Fibroblast of upper back skin (primary cell): ENCODE data around the gene LCAT.
"Not testable (repeated sequence)": the region's sequence is repeated elsewhere in the genome, so short reads cannot be mapped to it uniquely, and the experiment has no call there.

Source experiments
- DNase-seq: peaks from one replicate; pipeline ENCODE4 v3.0.0-alpha.2; 2013

The LCAT gene, protein sequence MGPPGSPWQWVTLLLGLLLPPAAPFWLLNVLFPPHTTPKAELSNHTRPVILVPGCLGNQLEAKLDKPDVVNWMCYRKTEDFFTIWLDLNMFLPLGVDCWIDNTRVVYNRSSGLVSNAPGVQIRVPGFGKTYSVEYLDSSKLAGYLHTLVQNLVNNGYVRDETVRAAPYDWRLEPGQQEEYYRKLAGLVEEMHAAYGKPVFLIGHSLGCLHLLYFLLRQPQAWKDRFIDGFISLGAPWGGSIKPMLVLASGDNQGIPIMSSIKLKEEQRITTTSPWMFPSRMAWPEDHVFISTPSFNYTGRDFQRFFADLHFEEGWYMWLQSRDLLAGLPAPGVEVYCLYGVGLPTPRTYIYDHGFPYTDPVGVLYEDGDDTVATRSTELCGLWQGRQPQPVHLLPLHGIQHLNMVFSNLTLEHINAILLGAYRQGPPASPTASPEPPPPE

DNA sequence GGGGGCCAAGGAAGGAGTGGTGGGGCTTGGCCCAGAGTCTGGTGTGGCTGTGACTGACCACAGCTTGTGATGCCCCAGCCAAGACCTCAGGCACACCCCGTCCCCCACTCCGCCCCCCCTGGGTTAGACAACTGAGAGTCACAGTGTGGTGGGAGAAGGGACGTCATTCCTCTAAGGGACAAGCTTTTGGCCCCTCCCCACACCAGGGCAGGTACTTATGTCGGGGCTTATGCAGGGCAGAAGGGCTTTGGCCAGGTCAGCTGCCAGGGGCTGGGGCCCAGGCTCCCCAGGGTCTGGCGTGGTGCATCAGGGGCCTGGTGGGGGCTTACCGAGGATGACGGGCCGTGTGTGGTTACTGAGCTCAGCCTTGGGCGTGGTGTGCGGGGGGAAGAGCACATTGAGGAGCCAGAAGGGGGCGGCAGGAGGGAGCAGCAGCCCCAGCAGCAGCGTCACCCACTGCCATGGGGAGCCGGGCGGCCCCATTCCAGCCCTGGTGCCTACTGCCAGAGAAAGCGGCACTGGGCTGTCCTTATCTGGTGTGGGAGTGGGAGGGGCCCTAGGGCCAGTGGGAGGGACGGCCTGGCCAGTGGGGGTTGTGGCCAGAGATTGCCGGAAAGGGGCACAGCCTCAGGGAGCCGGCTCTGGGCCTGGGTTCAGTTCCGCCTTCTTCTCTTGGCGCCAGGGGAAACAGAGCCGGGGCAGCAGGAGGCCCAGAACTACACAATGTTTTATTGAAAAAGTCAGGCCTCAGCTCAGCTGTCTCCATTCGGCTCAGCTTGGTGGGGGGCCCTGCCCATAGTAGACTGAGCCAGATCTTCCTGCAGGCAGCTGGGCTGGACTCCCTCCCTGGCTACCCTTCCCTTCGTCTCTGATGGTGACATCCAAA lies at the start of gene LCAT:
Gene LCAT (minus strand): TSS at position 502 of the 886 bp plus-strand sequence. CDS start 19 bp downstream, at position 483.
- DNase-seq: no peak

DNA sequence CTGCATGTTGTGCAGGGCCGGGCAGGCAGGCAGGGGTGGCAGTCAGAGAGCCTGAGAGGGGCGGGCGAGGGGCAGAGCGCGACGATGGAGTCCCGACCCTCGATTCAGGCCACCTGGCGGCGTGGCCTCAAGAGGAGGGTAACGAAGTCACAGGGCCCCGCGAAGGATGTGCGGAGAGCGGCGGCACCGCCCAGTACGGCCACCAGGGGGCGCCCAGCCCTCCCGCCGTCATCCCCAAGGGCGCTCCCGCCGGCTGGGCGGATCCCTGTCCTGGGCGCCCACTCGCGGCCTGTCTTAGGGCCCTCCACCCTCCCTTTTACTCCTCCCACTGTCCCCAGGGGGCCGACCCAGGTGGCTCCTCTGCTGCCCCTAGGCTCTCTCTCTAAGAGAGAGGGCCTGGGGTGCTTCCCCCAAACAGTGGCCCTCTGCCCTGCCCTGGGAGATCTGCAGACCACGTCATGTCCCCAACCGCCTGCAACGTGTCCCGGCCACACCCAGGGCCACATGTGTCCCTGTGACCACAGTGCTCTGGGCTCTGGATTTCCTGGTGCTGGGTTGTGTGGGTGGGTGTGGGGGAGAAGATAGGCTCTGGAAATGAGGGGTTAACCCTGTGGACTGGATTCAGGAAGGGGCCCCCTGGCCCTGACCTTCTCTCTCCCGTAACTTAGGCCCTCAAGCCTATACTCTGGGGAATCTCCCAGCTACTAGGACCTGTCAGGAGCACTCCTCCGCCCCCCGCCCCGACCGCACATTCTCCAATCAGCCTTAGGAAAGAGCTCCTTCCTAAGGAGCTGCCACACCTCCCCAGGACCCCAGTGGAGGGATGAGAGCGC lies 49.5 kb upstream of the LCAT start:
- DNase-seq: peak; percentile 73

DNA sequence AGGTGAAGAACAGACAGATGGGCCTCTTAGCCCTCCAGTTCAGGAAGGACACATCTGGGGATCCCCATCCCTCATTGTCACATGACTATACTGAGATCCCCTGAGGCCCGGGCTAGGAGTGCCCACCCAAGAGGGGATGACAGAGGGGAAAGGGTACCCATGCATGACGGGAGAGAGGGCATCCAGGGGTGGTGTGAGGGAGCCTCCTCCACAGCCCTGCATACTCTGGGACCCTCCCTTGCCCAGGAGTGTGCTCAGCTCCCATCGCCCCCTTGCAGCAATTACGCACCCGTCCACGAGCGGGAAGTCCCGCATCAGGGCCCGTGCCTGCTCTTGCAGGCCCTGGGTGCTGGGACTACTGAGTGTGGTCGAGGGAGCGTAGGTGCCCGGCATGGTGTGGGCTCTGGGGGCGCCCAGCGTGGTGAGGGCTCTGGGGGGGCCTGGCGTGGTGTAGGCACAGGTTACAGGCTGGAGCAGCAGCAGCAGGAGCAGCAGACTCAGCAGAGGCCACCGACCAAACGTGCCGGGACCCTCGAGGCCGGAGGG lies 48.8 kb upstream of the LCAT start:
- no peak for DNase-seq

DNA sequence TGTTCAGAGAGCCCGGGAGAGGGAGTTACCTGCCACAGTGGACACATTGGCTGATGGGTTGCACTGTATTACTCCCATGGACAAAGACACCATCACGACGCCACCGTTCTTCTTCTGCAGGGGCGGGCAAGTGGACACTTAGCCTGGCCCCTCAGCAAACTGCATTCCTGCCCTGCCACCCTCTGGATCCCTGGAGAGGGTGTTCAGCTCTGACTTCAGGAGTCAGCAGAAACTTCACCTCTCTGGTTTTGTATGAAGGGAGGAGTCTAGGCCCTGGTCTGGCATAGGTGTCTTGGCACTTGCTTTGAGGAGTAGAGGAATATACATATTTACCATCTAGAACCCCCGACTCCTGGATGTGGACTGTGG lies 46.1 kb upstream of the LCAT start:
- no peak for DNase-seq

DNA sequence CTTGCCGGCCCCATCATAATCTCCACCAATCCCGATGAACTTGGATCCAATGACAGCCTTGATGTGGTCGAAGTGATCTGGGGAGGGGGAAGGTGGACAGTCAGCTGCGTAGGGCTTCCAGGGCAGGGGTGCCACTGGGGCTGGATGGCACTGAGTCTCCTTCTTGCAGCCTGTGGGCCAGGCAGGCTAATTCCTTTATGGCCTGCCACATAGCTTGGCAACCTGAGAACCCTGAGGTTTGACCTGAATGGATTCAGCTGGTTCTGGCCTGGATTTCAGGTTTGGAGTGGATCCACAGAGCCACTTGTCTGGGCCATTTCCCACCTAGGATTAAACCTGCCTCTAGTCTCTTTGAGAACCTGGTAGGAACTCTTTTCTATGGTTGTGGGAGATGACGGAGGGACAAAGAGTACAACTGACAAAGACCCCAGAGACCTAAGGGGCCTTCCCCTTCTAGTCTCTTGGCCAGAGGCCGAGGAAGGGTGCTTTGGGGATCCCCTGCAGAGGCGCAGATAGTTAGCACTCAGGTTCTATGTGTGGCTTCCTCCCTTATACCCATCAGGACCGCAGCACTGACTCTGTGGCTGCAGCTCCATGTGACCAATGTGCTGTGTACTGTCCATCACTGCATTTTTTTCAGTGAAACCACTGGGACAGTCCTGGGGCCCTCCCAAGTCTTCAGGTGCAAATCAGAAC lies 45.5 kb upstream of the LCAT start:
- no peak for DNase-seq

DNA sequence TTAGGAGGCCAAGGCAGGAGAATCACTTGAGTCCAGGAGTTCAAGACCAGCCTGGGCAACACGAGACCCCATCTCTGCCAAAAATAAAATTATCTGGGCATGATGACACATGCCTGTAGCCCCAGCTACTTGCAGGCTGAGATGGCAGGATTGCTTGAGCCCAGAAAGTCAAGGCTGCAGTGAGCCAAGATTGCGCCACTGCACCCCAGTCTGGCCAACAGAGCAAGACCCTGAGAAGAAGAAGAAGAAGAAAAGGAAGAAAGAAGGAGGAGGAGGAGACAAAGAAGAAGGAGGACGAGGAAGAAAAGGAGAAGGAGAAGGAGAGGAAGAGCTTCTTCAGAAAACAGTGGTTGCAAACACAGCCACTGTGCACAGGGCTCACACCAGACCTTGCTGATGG lies 44.8 kb upstream of the LCAT start:
- no peak for DNase-seq

DNA sequence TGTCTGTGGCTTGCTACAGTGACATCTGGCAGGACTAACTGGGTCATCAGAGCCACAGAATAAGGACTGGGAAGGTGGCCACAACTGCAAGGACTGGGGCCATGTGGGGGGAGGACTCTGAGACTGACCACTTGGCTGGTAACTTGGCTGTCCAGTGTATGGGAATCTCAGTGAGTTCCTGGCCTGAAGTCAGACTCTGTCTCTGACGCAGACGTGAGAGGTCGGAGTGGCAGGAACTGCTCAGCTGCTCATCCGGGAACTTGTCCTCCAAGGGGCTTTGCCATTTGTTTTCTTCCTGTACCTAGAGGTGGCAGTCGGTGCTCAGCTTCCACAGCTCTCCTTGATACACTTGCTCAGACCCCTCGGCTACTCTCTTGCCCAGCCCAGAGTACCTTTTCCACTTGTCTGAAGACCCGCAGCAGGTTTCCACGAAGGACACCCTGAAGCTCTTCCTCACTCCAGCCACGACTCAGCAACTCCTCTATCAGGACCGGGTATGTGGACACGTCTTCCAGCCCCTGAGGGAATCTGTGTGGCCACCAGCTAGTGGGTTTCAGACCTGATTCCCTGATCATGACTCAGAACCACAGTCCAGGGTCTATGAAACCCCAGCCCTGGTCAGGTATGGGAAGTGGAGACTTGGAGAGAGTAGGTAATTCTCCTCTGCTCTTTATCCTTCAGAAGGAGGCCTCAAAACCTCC lies 43.7 kb upstream of the LCAT start:
- no peak for DNase-seq

DNA sequence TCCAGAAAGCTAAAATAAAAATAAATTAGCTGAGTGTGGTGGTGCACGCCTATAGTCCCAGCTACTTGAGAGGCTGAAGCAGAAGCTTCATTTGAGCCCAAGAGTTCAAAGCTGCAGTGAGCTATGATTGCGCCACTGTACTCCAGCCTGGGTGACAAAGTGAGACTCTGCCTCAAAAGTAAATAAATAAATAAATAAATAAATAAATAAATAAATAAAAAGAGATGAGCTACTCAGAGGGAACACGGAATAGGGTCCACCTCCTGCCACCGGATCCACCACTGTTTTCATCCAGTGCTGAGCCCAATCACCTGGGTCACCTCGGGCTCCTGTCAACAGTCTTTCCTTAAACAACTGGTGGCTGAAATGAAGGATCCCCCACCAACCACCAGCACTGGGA lies 43.0 kb upstream of the LCAT start:
- no peak for DNase-seq

DNA sequence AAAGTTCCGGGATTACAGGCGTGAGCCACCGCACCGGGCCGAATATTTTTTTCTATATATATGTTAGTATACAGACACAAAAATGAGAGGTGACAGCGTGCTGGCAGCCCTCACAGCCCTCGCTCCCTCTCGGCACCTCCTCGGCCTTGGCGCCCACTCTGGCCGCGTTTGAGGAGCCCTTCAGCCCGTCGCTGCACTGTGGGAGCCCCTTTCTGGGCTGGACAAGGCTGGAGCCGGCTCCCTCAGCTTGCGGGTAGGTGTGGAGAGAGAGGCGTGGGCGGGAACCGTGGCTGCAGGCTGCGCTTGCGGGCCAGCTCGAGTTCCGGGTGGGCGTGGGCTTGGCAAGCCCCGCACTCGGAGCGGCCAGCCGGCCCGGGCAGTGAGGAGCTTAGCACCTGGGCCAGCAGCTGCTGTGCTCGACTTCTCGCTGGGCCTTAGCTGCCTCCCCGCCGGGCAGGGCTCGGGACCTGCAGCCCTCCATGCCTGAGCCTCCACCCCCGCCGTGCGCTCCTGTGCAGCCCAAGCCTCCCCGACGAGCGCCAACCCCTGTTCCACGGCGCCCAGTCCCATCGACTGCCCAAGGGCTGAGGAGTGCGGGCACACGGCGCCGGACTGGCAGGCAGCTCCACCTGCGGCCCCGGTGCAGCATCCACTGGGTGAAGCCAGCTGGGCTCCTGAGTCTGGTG lies 38.2 kb upstream of the LCAT start:
- no peak for DNase-seq

DNA sequence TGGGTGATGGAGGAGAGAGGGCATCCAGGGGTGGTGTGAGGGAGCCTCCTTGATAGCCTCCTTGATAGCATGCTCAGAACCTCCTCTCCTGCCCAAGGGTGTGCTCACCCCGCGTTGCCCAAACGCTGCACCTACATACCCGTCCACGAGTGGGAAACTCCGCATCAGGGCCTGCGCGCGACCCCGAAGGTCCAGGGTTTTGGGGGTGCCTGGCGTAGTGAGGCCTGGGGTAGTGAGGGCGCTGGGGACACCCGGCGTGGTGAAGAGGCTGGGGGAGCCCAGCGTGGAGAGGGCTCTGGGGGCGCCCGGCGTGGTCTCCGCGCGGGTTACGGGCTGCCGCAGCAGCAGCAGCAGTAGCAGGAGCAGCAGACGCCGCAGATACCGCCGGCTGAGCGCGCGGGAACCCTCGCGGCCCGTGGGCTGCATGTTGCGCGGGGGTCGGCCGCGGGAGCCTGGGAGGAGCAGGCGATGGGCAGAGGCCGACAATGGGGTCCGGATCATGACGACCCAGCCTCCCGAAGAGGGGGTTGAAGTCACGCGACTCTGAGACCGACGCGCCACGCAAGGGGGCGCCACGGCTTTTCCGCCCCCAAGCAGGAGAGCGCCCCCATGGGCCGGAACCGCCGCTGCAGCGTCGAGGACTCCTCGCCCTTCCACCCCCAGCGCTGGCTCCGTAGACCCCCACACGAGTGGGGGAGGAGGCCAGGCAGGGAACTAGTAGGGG lies 36.2 kb upstream of the LCAT start, which contains the start of gene DPEP3:
Gene DPEP3 (minus strand): TSS at position 545 of the 724 bp plus-strand sequence. CDS start 119 bp downstream, at position 426.
- DNase-seq: no peak

DNA sequence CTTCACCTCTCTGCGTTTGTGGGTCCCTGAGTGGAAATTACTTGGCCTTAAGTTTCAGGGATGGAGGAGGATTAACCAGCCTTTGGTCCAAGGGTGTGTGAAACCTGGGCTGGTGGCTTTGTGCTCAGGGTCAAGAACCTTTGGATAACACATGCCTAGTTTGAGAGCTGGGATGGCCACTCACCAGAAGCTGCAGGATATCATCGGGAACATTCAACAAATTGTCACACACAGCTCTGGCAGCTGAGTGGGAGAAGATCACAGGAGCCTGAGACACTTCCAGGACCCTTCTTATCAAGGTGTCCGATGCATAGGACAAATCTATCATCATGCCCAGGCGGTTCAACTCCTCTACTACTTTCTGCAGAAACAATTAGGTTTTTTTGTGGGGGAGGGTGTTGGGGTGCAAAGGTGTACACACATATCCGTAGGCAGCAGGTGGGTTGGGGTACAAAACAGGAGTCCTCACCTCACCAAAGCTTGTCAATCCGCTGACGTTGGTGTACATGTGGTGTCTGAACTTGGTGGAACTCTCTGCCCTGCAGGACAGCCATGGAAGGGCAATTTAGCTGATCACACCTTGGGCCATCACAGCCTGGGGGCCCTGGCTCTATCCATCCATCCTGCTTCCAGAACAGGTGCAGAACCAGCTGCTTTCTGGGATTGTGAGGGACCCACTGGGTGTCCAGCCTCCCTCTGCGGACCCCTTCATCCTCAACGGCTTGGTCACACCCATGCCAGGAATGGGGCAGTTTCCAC lies 33.7 kb upstream of the LCAT start:
- no peak for DNase-seq

DNA sequence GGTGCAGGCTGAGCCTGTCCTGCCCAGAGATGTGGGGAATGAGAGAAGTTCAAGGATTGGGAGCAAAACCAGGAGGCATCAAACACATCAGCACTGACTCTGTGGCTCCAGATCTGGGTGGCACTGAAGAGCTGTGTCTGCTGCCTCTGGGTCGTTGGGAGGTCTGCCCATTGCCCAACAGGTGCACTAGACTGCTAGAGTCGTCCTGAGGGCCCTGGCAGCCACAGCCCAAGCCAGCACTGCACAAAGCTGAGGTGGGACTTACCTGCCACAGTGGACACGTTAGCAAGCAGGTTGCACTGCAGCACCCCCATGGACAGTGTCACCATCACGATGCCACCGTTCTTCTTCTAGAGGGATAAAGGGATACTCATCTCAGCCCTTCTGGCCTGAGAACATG lies 33.1 kb upstream of the LCAT start:
- DNase-seq: no peak

DNA sequence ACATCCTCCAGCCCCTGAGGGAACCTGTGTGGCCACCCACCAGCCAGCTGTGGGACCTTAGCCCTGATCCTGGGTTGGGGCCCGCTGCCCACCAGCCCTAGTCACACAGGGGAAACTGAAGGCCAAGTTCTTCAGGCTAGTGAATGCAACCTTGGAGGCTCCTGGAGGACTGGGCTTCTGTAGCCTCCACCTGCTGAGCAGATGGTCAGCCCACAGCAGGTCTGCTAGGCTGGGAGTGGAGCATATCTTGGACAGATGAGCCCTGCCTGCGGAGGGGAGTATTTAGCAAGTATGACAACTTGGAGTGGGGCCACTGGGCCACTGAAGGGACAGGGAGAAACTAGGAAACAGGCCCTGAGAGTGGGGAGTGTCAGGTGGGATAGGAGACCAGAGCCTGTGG lies 32.3 kb upstream of the LCAT start:
- no peak for DNase-seq

DNA sequence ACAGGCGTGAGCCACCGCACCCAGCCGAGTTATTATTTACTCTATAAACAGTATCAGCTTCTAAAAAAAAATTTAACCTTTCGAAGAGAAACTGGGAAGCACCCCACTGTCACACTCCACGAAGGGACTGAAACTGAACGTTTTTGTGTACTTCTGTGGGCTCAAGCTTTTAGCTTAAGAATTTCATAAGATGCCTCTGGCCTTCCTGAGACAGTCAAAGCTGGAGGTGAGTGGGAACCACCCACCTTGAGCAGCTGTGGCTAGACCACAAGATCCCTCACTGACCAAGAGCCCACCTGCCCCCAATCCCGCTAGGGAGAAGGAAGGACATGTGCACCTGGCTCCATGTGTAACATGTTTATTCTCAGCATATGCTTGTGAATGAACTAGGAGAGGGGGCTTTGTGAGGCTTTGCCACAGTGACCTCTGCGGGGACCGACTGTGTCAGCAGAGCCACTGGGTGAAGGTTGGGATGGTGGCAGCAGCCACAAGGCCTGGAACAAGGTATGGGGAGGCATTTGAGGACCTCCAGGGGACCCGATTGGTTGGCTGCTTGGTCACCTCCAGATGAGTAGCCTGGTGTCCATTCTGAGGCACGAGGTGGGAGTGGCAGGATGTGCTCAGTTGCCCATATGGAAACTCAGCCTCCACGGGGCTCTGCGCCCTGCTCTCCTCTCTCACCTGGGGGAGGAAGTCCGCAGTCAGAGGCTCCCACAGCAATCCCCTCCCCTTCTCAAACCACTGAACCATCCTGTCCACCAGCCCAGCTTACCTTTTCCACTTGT lies 31.6 kb upstream of the LCAT start:
- DNase-seq: no peak

DNA sequence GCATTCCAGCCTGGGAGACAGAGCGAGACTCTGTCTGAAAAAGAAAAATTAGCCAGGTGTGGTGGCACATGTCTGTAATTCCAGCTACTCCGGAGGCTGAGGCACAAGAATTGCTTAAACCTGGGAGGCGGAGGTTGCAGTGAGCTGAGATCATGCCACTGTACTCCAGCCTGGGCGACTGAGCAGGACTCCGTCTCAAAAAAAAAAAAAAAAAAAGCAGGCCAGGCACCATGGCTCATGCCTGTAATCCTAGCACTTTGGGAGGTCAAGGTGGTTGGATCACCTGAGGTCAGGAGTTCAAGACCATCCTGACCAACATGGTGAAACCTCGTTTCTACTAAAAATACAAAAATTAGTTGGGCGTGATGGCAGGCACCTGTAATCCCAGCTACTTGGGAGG lies 28.4 kb upstream of the LCAT start:
- not testable (repeated sequence) for DNase-seq

DNA sequence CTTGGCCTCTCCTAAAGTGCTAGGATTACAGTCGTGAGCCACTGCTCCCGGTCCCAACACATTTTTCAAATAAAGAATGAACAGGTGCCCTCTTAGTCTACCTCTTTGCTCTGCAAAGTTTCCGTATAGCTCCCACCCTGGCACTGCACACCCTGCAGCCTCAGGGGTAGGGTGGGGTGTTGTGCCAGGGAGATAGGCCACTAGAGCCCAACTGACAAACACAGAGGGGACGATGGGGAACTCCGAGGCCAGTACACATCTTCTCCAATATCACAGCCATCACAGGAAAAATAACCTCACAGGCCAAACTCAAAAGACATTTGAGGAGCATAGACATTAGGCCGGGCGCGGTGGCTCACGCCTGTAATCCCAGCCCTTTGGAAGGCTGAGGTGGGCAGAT lies 27.2 kb upstream of the LCAT start:
- DNase-seq: no peak

DNA sequence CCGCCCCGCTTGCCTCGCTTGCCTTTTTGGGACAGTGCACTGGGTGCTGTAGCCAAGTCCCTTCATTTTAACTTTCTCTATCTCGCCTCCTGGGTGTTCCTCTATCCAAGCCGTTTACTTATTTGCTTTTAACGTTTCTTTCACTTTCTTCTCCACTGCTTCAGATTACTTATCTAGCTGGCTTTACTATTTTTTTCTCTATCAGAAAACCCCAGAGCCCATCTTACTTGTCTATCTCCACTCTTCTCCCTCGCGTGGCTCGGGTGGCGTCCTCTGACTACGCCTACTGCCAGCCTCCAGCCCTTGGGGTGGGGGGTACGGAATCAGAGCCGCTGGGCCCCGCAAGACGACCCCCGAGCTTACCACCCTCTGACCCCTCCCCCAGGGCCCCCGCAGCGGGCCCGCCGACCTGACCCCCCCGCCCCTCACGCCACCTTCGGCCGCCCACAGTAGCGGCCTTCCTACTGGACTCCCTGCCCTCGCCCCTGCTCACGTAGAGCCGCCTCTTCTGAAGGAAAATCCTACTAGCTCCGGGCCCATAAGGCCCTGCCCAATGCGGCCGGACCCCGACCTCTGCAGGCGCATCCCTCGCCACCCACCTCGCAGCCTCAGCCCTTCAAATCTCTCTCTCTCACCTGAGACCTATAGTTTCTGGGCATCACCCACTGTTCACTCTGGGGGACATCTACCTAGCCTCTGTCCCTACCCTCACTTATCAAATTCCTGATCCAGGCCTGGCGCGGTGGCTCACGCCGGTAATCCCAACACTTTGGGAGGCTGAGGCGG lies 25.5 kb upstream of the LCAT start:
- no peak for DNase-seq
